ENCODE results near the gene CCDC167. TPM values are rescaled to one million over a fixed set of nuclear protein-coding genes. Genes with fewer than 3 reads are reported as not detected.

The CCDC167 gene
- total RNA-seq, 2 experiments from 2014 or later: 7.3 to 8.0 TPM

DNA sequence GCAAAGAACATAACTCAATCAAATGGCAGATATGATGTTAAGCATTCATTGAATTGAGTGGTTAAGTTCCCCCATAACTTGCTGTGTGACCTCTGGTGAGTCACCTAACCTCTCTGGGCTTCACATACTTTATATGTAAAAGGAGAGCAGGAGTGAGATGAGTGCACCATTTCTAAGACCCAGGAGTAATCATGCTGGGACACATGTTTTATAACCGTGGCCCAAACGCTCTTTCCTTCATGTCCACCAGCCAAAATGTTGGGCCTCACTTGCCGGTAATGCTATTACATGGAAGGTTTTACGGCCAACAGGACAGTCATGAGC is 40.3 kb upstream of the CCDC167 start:
- H3K27me3 ChIP-seq (ENCODE audit: control insufficient read depth in 1 of 2, insufficient read depth in 2 of 2, low read length in 2 of 2): no peaks in the 10 kb centered on the region
- Mint-ChIP-seq H3K9me3 (no peaks in the 10 kb centered on the region), H3K4me3 (no peak overlapping the region), H3K4me1 (ENCODE audit: low read depth) (peaks cover 42% of the 10 kb centered on the region), H3K27me3 (no peaks in the 10 kb centered on the region), H3K36me3 (ENCODE audit: low read depth) (peaks cover 13% of the 10 kb centered on the region), H3K27ac (peak overlapping the region; percentile 50)
- no peaks in the 10 kb centered on the region for H3K9me3 ChIP-seq (ENCODE audit: control insufficient read depth in 1 of 2, insufficient read depth in 1 of 2, low read length in 2 of 2)
- DNase-seq (no peak), ATAC-seq (ENCODE audit: poor library complexity) (no peak)
- peaks cover 26% of the 10 kb centered on the region for H3K4me1 ChIP-seq (ENCODE audit: insufficient read depth, low read length)
- intact Hi-C loops (cut with DNase I, micrococcal nuclease): no loop called here
- no peak overlapping the region for H3K4me3 ChIP-seq (ENCODE audit: low read length)
- H3K27ac ChIP-seq (ENCODE audit: low read depth in 1 of 2, low read length in 2 of 2): no peak overlapping the region
- TF ChIP-seq CTCF (IDR thresholded peaks at IDR 0.05): no peak
- ChIA-PET POLR2A (interaction anchor here (2.4 kb wide), 1 partner anchor 23 kb away, joined by 9 read pairs; no protein-coding TSS in a partner anchor), CTCF (no interaction called here)
- peaks cover 5% of the 10 kb centered on the region for H3K36me3 ChIP-seq (ENCODE audit: insufficient read depth, low read length)

- Mint-ChIP-seq H3K4me3 (no peak overlapping the region), H3K27me3 (no peaks in the 10 kb centered on the region), H3K9me3 (no peaks in the 10 kb centered on the region), H3K4me1 (ENCODE audit: low read depth) (peaks cover 37% of the 10 kb centered on the region), H3K36me3 (ENCODE audit: low read depth) (peaks cover 19% of the 10 kb centered on the region), H3K27ac (peak overlapping the region; percentile 50)
- Histone ChIP-seq H3K27me3 (ENCODE audit: control insufficient read depth in 1 of 2, insufficient read depth in 2 of 2, low read length in 2 of 2) (no peaks in the 10 kb centered on the region), H3K27ac (ENCODE audit: low read depth in 1 of 2, low read length in 2 of 2) (no peak overlapping the region), H3K36me3 (ENCODE audit: insufficient read depth, low read length) (peaks cover 6% of the 10 kb centered on the region), H3K9me3 (ENCODE audit: control insufficient read depth in 1 of 2, insufficient read depth in 1 of 2, low read length in 2 of 2) (no peaks in the 10 kb centered on the region), H3K4me3 (ENCODE audit: low read length) (no peak overlapping the region), H3K4me1 (ENCODE audit: insufficient read depth, low read length) (peaks cover 23% of the 10 kb centered on the region)
- DNase-seq (no peak), ATAC-seq (ENCODE audit: poor library complexity) (no peak)
- intact Hi-C loops (cut with DNase I, micrococcal nuclease): loop anchor here in 1 of 2 experiments (5.0 kb wide), 1 partner anchor 37 kb away; no protein-coding TSS in a partner anchor
- no peak for TF ChIP-seq CTCF (IDR thresholded peaks at IDR 0.05)
- CTCF ChIA-PET: interaction anchor here (1.4 to 1.6 kb wide), 3 partner anchors 23 to 153 kb away, joined by 3 to 4 read pairs (median 3); no protein-coding TSS in a partner anchor
- POLR2A ChIA-PET: interaction anchor here (0.7 to 2.5 kb wide), 4 partner anchors 8 to 38 kb away, joined by 3 to 13 read pairs (median 7); no protein-coding TSS in a partner anchor
These were observed 39.7 kb upstream of the CCDC167 start for GRCh38 chr6:37539171-37540028.

- H3K27me3 Mint-ChIP-seq: no peaks in the 10 kb centered on the region
- peaks cover 32% of the 10 kb centered on the region for H3K36me3 Mint-ChIP-seq (ENCODE audit: low read depth)
- POLR2A ChIA-PET: interaction anchor here (1.2 to 2.5 kb wide), 4 partner anchors 10 to 36 kb away, joined by 3 to 13 read pairs (median 7); no protein-coding TSS in a partner anchor
- no peaks in the 10 kb centered on the region for H3K27me3 ChIP-seq (ENCODE audit: control insufficient read depth in 1 of 2, insufficient read depth in 2 of 2, low read length in 2 of 2)
- no peak overlapping the region for H3K27ac ChIP-seq (ENCODE audit: low read depth in 1 of 2, low read length in 2 of 2)
- TF ChIP-seq CTCF (IDR thresholded peaks at IDR 0.05): no peak
- H3K4me3 Mint-ChIP-seq: no peak overlapping the region
- H3K9me3 Mint-ChIP-seq: no peaks in the 10 kb centered on the region
- CTCF ChIA-PET: interaction anchor here (0.7 to 1.6 kb wide), 3 partner anchors 28 to 154 kb away, joined by 3 to 5 read pairs (median 4); no protein-coding TSS in a partner anchor
- ATAC-seq (ENCODE audit: poor library complexity) (no peak), DNase-seq (no peak)
- peaks cover 23% of the 10 kb centered on the region for H3K4me1 ChIP-seq (ENCODE audit: insufficient read depth, low read length)
- H3K36me3 ChIP-seq (ENCODE audit: insufficient read depth, low read length): peaks cover 12% of the 10 kb centered on the region
- H3K27ac Mint-ChIP-seq: peak overlapping the region; percentile 63
- H3K9me3 ChIP-seq (ENCODE audit: control insufficient read depth in 1 of 2, insufficient read depth in 1 of 2, low read length in 2 of 2): no peaks in the 10 kb centered on the region
- peaks cover 35% of the 10 kb centered on the region for H3K4me1 Mint-ChIP-seq (ENCODE audit: low read depth)
- H3K4me3 ChIP-seq (ENCODE audit: low read length): no peak overlapping the region
- intact Hi-C loops (cut with DNase I, micrococcal nuclease): loop anchor here in 1 of 2 experiments (5.0 kb wide), 1 partner anchor 36 kb away; no protein-coding TSS in a partner anchor
These were observed 38.4 kb upstream of the CCDC167 start for GRCh38 chr6:37538107-37538506.
